GM19397 (cell line): ENCODE results near the gene MCU.

Source experiments
- ATAC-seq: cut with Tn5 transposase; IDR thresholded peaks from one replicate; pipeline ENCODE4 v1.9.1; 2021; ENCODE audit warnings: mild to moderate bottlenecking, moderate library complexity; ENCODE audit not compliant: unreplicated experiment

MCU gene

GRCh38 chr10:72831696-72832409 lies 139.9 kb downstream of the MCU start:
- ATAC-seq: no peak

DNA sequence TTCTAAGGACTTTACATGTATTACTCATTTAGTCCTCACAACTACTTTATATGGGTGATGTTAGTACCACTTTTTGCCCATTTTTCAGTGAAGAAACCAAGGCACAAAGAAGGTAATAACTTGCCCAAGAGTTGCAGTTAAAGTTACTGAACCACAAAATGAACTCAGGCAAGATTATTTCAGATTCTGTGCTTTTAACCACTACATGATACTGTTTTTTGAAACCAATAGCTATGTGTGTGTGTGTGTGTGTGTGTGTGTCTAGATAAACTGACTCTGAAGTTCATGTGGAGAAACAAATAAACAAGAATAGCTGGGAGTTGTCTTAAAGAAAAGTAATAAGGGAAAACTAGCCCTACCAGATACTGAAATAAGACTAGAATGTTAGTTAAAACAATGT lies 140.8 kb downstream of the MCU start:
- ATAC-seq: no peak

GRCh38 chr10:72834183-72834825 lies 142.4 kb downstream of the MCU start:
- ATAC-seq: no peak

GRCh38 chr10:72840319-72840718 lies 148.4 kb downstream of the MCU start:
- ATAC-seq: no peak

- ATAC-seq: no peak
Observed at GRCh38 chr10:72841487-72841886, 149.5 kb downstream of the MCU start.

- no peak for ATAC-seq
Observed at GRCh38 chr10:72842164-72842563, 150.2 kb downstream of the MCU start.

DNA sequence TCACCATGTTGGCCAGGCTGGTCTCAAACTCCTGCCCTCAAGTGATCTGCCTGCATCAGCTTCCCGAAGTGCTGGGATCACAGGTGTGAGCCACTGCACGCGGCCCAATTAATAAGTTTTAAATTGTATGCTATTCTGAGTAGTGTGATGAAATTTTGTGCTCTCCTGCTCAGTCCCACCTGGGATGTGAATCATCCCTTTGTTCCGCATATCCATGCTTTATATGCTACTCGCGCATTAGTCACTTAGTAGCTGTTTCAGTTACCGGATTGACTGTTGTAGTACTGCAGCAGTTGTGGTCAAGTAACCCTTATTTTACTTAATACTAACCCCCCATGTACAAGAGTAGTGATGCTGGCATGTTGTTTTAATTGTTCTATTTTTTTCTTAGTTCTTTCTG lies 154.3 kb downstream of the MCU start:
- no peak for ATAC-seq

DNA sequence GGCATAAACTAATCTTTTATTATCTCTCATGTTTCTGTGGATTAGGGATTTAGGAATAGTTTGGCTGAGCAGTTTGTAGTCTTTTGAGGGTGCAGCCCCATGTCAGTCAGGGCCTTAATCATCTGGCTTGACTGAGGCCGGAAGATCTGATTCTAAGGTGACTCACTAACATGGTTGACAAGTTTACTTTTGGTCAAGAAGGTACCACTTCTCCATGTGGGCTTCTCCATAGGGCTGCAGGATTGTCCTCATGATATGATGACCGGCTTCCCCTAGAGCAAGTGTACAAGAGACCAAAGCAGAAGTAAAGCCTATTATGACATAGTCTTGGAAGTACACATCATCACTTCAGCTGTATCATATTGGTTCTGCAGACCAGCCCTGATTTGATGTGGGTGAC lies 155.7 kb downstream of the MCU start:
- no peak for ATAC-seq

DNA sequence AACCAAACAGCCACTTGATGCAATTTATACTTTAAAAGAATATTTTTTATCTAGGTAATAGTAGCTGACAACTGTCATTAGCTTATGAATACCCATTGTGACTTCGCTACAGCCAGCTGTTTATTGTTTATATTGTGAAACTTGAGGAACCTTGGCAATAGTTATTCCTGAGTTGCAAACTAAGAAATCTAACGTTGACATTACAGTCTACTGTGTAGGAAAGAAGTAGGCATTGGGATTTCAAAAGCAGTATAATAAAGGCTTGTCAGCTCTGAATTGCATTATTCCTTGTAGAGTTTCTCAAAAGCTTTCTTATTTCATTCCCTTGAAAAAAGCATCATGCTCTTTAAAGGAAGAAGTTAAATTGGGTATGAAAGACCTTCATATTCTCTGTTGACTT lies 158.9 kb downstream of the MCU start:
- no peak for ATAC-seq

GRCh38 chr10:72851509-72851908 lies 159.6 kb downstream of the MCU start:
- no peak for ATAC-seq

DNA sequence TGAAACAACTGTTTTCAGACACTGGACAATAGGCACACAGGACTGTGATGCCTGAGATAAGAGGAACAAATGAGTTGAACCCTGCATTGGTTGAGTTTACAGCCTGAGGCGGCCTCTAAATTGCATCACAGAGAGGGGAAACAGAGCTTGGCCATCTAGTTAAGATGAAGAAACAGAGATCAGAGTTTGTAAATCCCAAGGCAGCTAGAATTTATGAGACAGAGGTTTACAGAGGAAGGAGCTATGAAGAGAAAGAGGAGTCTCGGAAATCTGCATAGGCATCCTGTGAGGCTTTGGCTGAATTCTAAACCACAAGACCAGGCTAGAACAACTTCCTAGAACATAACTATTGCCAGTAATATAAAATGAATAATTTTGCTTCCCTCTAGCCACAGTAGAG lies 160.6 kb downstream of the MCU start:
- ATAC-seq: no peak

- ATAC-seq: no peak
Observed at GRCh38 chr10:72855129-72855528, 163.2 kb downstream of the MCU start.

DNA sequence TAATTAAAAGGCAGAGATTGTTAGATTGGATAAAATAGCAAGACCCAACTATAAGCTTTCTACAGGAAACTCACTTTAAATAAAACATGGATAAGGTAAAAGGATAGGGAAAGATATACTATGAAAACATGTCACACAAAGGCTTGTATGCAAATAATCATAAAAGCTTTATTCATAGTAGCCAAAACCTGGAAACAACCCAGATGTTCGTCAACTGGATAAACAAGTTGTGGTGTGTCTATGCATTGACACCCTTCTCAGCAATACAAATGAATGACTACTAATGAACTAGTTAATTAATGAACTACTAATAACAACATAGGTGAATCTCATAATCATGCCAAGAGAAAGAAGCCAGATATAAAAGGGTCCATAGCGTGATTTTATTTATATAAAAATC lies 163.8 kb downstream of the MCU start:
- no peak for ATAC-seq

GRCh38 chr10:72858067-72858466 lies 166.1 kb downstream of the MCU start:
- no peak for ATAC-seq

DNA sequence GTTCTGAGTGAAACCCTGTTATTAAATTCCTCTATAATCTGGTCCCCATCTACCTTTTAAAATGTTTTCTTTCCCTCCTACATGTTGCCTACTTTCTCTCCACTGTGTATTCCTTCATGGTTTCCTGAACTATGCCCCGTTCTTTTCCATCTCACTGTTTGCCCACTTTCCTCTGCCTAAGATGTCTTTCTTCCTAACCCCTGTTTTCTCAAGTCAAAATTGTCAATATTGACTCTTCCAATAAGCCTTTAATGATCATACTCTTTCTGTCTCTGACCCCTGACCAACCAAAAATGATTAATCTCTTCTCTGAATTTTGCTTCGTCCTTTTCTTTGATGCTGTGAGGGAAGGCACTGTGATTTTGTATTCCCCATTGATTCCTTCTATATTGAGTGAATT lies 171.0 kb downstream of the MCU start:
- ATAC-seq: no peak

- ATAC-seq: no peak
Observed at GRCh38 chr10:72875250-72876055, 183.5 kb downstream of the MCU start.

- ATAC-seq: no peak
Observed at GRCh38 chr10:72879245-72879644, 187.3 kb downstream of the MCU start.

- no peak for ATAC-seq
Observed at GRCh38 chr10:72881291-72881690, 189.3 kb downstream of the MCU start.

DNA sequence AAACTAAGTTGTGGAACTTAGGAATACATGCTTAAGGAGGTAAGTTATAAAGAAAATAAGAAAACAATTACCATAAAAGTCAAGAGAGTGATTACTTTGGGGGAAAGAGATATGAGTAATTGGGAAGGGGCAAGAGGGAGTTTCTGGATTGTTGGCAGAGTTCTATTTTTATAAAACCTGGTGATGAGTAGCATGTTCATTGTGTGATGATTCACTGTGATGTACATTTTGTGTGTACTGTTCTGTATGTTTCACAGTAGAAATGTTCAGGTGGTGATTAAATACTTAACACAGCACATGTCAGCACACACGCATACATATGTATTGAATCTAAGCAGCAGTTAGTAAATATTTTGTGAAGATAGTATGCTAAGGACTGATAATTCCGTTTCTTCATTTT lies 191.9 kb downstream of the MCU start:
- no peak for ATAC-seq

DNA sequence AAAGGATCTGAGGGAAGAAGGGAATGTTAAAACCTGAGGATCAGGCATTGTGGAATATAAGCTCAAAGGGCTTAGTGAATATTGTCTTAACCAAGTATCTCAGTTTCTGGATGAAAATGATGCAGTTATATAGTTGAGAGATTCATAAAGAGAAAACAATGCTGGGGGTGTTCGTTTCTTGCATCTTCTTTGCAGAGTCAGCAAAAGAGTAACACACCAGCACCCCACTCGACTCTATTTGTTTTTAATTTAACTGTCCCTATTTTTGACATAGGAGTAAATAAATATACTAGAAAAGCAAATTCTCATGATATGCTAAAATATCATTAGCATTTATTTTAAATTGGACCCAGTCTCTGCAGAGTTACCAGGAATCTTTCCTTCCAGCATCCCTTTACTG lies 194.0 kb downstream of the MCU start:
- ATAC-seq: no peak

GRCh38 chr10:72886621-72887020 lies 194.7 kb downstream of the MCU start:
- no peak for ATAC-seq

DNA sequence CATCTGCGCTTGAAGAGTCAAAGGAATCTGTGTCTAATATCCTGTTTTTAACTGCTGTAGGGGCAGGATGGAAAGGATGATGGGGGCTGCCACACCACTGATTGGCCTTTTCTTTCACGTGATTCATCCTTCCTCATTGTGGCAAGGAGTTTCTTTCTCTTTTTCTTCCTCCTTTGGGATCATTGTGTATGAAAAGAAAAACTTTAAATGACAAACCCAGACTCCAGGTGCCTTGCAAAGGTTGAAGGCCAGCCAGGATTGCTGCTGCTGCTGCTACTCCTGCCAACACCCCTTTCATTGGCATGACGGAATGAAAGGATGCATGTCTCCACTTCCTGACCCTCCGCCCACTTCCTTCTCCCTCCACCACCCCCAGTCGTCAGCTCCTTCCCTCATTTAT lies 195.1 kb downstream of the MCU start:
- no peak for ATAC-seq
